Stimulated activated naive CD4-positive, alpha-beta T cell treated with Interleukin-2 at 50 U/mL for 16 hours (primary cell): ENCODE data around the gene RELA.

Experiments
- DNase-seq: peaks from one replicate; lab custom pipeline; 2025; lab: John Stamatoyannopoulos, UW

The RELA gene

GRCh38 chr11:65613091-65613928 lies 49.4 kb downstream of the RELA start:
- no peak for DNase-seq

GRCh38 chr11:65612691-65613090 lies 50.0 kb downstream of the RELA start:
- DNase-seq: no peak

- no peak for DNase-seq
Observed at GRCh38 chr11:65611758-65612603, 50.7 kb downstream of the RELA start.

- DNase-seq: no peak
Observed at GRCh38 chr11:65611028-65611757, 51.5 kb downstream of the RELA start.

GRCh38 chr11:65610404-65610803 lies 52.3 kb downstream of the RELA start:
- DNase-seq: no peak

GRCh38 chr11:65609665-65610064 lies 53.1 kb downstream of the RELA start:
- no peak for DNase-seq

- no peak for DNase-seq
Observed at GRCh38 chr11:65609229-65609628, 53.5 kb downstream of the RELA start.

GRCh38 chr11:65607614-65608426 lies 54.9 kb downstream of the RELA start:
- no peak for DNase-seq

- DNase-seq: no peak
Observed at GRCh38 chr11:65606876-65607613, 55.7 kb downstream of the RELA start.

- no peak for DNase-seq
Observed at GRCh38 chr11:65604258-65604657, 58.5 kb downstream of the RELA start.
